Panc1 (cell line): ENCODE results near the gene MRPS11. TPM values are rescaled to one million over a fixed set of nuclear protein-coding genes. Genes with fewer than 3 reads are reported as not detected.

Experiments used
- ATAC-seq: fragments of 200-7000 bp; cut with Tn5 transposase; 2 replicates; pipeline ENCODE4 v1.9.1; 2020; ENCODE audit warnings: mild to moderate bottlenecking, moderate library complexity
- BruUV-seq: library from RNA; stranded (reverse); fragments of 400-500 nt; replicated peaks from 2 replicates; lab custom pipeline; 2021; lab: Mats Ljungman, UMichigan
- CTCF ChIA-PET: fragments of 300-600 bp; sonication (Branson Sonifier 250); formaldehyde crosslinking; loops from one replicate; lab custom pipeline; 2022; ENCODE audit warnings: antibody characterized with exemption; lab: Charles Lee
- POLR2A ChIA-PET: fragments of 300-600 bp; sonication (Branson Sonifier 250); formaldehyde crosslinking; loops from one replicate; lab custom pipeline; 2022; ENCODE audit warnings: antibody characterized with exemption; lab: Charles Lee
- DNase-seq: peaks from one replicate; pipeline ENCODE4 v3.0.0-alpha.2; 2010; ENCODE audit warnings: low read depth, low spot score
- H3K27ac ChIP-seq: 2 replicates; pipeline ENCODE4 v1.5.1; 2011; ENCODE audit warnings: mild to moderate bottlenecking, low read length, inconsistent platforms
- H3K27me3 ChIP-seq: fragments of 200-500 bp; sonication (Bioruptor generic); 2 replicates; pipeline ENCODE4 v1.6.0; 2014; ENCODE audit warnings: low read length, inconsistent platforms; ENCODE audit not compliant: control insufficient read depth, insufficient read depth
- H3K36me3 ChIP-seq: fragments of 200-500 bp; sonication (Bioruptor generic); 2 replicates; pipeline ENCODE4 v1.5.1; 2014; ENCODE audit warnings: inconsistent platforms, mild to moderate bottlenecking, low read length, moderate library complexity; ENCODE audit not compliant: control insufficient read depth, insufficient read depth
- H3K4me1 ChIP-seq: 2 replicates; pipeline ENCODE4 v1.5.1; 2011; ENCODE audit warnings: inconsistent platforms, mild to moderate bottlenecking, low read length, moderate library complexity; ENCODE audit not compliant: control insufficient read depth, insufficient read depth
- H3K4me3 ChIP-seq, 2 experiments: 2 replicates each; pipeline ENCODE4 v1.5.1; 2011 to 2012; ENCODE audit warnings: low read depth in 2 of 2, low read length in 2 of 2, mild to moderate bottlenecking in 2 of 2, inconsistent platforms in 1 of 2, moderate library complexity in 1 of 2
- H3K9me3 ChIP-seq: fragments of 200-500 bp; sonication (Bioruptor generic); 2 replicates; pipeline ENCODE4 v1.5.1; 2014; ENCODE audit warnings: low read depth, mild to moderate bottlenecking, inconsistent platforms, low read length, moderate library complexity; ENCODE audit not compliant: control insufficient read depth, insufficient read depth
- POLR2AphosphoS5 ChIP-seq: IDR thresholded peaks from 2 replicates; pipeline ENCODE4 v1.6.1; 2012; ENCODE audit warnings: mild to moderate bottlenecking, low read depth, low read length, moderate library complexity
- SIN3A ChIP-seq: IDR thresholded peaks from 2 replicates; pipeline ENCODE4 v1.6.1; 2012; ENCODE audit warnings: low read depth, mild to moderate bottlenecking, low read length, moderate library complexity, borderline replicate concordance; ENCODE audit not compliant: insufficient read depth
- TCF7L2 ChIP-seq: IDR thresholded peaks from 2 replicates; pipeline ENCODE4 v1.6.1; 2011; ENCODE audit warnings: mild to moderate bottlenecking, low read depth, low read length, inconsistent platforms
- in situ Hi-C: cut with HindIII; loops from 2 replicates; pipeline ENCODE4 v1.10.0; 2016; ENCODE audit warnings: low sequenced_read_pairs, low pct_unique_long_range_greater_than_20kb
- intact Hi-C: fragments of 100-400 bp; cut with micrococcal nuclease; formaldehyde crosslinking; loops from one replicate; pipeline ENCODE4 v1.10.0; 2022; ENCODE audit not compliant: unreplicated experiment
- total RNA-seq: library from RNA; stranded (reverse); gene quantifications from one replicate; pipeline ENCODE4 v1.2.1, GENCODE V29; 2021; ENCODE audit not compliant: unreplicated experiment
- TF ChIP-seq, protein P1 (sequence below): fragments of 450-650 bp; IDR thresholded peaks from 2 replicates; pipeline ENCODE4 v1.5.1; 2017; ENCODE audit warnings: mild to moderate bottlenecking
- TF ChIP-seq, protein P2 (sequence below), 2 experiments: IDR thresholded peaks; 2 replicates each; pipeline ENCODE4 v1.6.1; 2011 to 2012; ENCODE audit warnings: low read depth in 2 of 2, control low read depth in 1 of 2, low read length in 1 of 2, mild to moderate bottlenecking in 1 of 2, moderate library complexity in 1 of 2; ENCODE audit not compliant: insufficient read depth in 1 of 2

The MRPS11 gene
- total RNA-seq, 1 experiment from 2014 or later: 76.9 TPM

DNA sequence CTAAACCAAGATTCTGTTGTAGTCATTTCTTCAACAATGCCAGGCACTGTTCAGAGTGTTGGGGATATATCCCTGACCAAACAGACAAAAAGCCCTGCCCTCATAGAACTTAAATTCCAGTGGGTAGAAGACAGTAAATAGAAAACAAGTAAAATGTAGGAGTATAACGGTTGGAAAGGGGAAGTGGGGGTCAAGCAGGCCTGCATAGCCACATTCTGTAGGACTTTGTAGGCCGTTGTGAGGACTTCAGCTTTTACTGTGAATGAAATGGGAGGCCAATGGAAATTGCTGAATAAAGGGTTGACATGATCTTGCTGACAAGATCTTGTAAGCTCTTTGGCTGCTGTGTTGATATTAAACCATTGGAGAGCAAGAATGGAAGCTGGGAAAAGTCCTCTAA lies 1.8 kb downstream of the MRPS11 start:
- Histone ChIP-seq H3K4me1 (peaks cover 9% of the 10 kb centered on the region), H3K36me3 (peaks cover 4% of the 10 kb centered on the region; the same call in 1 of the 2 replicates), H3K9me3 (no peaks in the 10 kb centered on the region), H3K27me3 (no peaks in the 10 kb centered on the region), H3K4me3 (no peak overlapping the region), H3K27ac (no peak overlapping the region)
- POLR2A ChIA-PET: interaction anchor here (0.6 kb wide), 1 partner anchor 29 kb away, joined by 7 read pairs; no protein-coding TSS in a partner anchor
- intact Hi-C loops (no loop called here), in situ Hi-C loops (no loop called here)
- CTCF ChIA-PET: no interaction called here
- no peak for DNase-seq
- ATAC-seq: no peak
- BruUV-seq: no TSS peak
- no peak for TF ChIP-seq SIN3A
- TF ChIP-seq TCF7L2: no peak
- TF ChIP-seq POLR2AphosphoS5: no peak
- TF ChIP-seq, protein P1, sequence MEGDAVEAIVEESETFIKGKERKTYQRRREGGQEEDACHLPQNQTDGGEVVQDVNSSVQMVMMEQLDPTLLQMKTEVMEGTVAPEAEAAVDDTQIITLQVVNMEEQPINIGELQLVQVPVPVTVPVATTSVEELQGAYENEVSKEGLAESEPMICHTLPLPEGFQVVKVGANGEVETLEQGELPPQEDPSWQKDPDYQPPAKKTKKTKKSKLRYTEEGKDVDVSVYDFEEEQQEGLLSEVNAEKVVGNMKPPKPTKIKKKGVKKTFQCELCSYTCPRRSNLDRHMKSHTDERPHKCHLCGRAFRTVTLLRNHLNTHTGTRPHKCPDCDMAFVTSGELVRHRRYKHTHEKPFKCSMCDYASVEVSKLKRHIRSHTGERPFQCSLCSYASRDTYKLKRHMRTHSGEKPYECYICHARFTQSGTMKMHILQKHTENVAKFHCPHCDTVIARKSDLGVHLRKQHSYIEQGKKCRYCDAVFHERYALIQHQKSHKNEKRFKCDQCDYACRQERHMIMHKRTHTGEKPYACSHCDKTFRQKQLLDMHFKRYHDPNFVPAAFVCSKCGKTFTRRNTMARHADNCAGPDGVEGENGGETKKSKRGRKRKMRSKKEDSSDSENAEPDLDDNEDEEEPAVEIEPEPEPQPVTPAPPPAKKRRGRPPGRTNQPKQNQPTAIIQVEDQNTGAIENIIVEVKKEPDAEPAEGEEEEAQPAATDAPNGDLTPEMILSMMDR: no peak
- TF ChIP-seq, protein P2, sequence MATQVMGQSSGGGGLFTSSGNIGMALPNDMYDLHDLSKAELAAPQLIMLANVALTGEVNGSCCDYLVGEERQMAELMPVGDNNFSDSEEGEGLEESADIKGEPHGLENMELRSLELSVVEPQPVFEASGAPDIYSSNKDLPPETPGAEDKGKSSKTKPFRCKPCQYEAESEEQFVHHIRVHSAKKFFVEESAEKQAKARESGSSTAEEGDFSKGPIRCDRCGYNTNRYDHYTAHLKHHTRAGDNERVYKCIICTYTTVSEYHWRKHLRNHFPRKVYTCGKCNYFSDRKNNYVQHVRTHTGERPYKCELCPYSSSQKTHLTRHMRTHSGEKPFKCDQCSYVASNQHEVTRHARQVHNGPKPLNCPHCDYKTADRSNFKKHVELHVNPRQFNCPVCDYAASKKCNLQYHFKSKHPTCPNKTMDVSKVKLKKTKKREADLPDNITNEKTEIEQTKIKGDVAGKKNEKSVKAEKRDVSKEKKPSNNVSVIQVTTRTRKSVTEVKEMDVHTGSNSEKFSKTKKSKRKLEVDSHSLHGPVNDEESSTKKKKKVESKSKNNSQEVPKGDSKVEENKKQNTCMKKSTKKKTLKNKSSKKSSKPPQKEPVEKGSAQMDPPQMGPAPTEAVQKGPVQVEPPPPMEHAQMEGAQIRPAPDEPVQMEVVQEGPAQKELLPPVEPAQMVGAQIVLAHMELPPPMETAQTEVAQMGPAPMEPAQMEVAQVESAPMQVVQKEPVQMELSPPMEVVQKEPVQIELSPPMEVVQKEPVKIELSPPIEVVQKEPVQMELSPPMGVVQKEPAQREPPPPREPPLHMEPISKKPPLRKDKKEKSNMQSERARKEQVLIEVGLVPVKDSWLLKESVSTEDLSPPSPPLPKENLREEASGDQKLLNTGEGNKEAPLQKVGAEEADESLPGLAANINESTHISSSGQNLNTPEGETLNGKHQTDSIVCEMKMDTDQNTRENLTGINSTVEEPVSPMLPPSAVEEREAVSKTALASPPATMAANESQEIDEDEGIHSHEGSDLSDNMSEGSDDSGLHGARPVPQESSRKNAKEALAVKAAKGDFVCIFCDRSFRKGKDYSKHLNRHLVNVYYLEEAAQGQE (IDR thresholded peaks at IDR 0.05; ENCODE audit: insufficient read depth in 1 of 2, low read depth in 2 of 2, low read length in 1 of 2): no peak

DNA sequence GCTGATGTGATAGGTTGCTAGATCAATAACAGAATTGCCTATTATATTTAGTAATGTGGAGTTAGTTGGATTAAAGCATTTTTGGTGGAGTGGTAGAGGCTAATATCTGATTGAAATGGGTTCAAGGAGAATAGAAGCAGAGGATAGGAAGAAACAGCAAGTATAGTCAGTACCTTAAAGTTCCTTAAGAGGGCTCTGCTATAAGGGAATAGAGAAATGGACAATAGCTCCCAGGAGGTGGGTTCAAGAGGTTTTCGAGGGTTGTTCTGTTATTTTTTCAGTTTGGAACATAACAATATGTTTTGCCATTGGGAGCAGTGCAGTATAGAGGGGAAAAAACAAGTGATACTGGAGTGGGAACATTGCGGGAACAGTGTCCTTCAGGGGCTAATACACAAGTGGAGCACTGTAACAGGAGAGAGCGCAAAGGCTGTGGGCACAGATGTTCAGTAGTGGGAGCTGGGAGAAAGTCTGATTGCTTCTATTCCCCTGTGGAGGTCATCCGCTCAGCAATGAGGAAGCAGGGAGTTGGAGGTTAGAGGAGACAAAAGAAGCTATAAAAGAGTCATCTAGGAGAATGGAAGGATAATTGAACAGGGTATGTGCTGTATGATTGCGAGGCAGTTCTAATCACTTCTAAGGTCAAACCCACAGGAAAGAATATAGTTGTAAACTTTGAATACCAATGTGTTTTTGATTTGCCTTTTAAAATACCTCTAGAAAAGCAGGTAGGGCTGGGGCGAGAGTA lies 3.3 kb downstream of the MRPS11 start:
- CTCF ChIA-PET: interaction anchor here (0.6 kb wide), 1 partner anchor 95 kb away, joined by 3 read pairs; no protein-coding TSS in a partner anchor
- intact Hi-C loops (no loop called here), in situ Hi-C loops (no loop called here)
- Histone ChIP-seq H3K27ac (no peak overlapping the region), H3K27me3 (no peaks in the 10 kb centered on the region), H3K9me3 (no peaks in the 10 kb centered on the region), H3K4me1 (peaks cover 8% of the 10 kb centered on the region), H3K36me3 (peaks cover 4% of the 10 kb centered on the region; the same call in 1 of the 2 replicates), H3K4me3 (no peak overlapping the region)
- TF ChIP-seq SIN3A (no peak), TCF7L2 (no peak)
- TF ChIP-seq, protein P1: peak; percentile 20; the same call in 1 of the 2 replicates
- ATAC-seq: no peak
- POLR2A ChIA-PET: no interaction called here
- DNase-seq: no peak
- no TSS peak for BruUV-seq
